D721Med (cell line): ENCODE data around the gene RHO.
"Not testable (repeated sequence)": the region's sequence is repeated elsewhere in the genome, so short reads cannot be mapped to it uniquely, and the experiment has no call there.

ENCODE experiments used
- DNase-seq: peaks from one replicate; pipeline ENCODE4 v3.0.0; 2011; ENCODE audit warnings: low spot score; ENCODE audit not compliant: insufficient read length
- FAIRE-seq: peaks from 2 replicates; lab custom pipeline; 2011; peaks lifted over from hg19 to GRCh38; lab: Jason Lieb, UNC
- CTCF ChIP-seq: IDR thresholded peaks from 2 replicates; pipeline ENCODE4 v1.5.1; 2012; ENCODE audit warnings: mild to moderate bottlenecking, control low read depth; ENCODE audit not compliant: insufficient read depth; ENCODE audit errors: missing control alignments

Gene RHO

GRCh38 chr3:129506231-129506742 is 22.2 kb upstream of the RHO start:
- no peak for DNase-seq

GRCh38 chr3:129507181-129507831 is 21.1 kb upstream of the RHO start:
- no peak for DNase-seq
- no peak for TF ChIP-seq CTCF
- no peak for FAIRE-seq

More at GRCh38 chr3:129506231-129506742, 22.2 kb upstream of the RHO start:
- TF ChIP-seq CTCF = no peak
- no peak for FAIRE-seq

- no peak for TF ChIP-seq CTCF
- DNase-seq (no peak), FAIRE-seq (no peak)
These were observed 15.8 kb upstream of the RHO start for GRCh38 chr3:129512595-129512994.

GRCh38 chr3:129513705-129514104 is 14.7 kb upstream of the RHO start:
- no peak for FAIRE-seq

GRCh38 chr3:129514110-129514509 is 14.3 kb upstream of the RHO start:
- no peak for FAIRE-seq
- no peak for DNase-seq
- no peak for TF ChIP-seq CTCF

More at GRCh38 chr3:129513705-129514104, 14.7 kb upstream of the RHO start:
- no peak for TF ChIP-seq CTCF
- DNase-seq = no peak

- FAIRE-seq (no peak), DNase-seq (no peak)
- no peak for TF ChIP-seq CTCF
These were observed 13.9 kb upstream of the RHO start for GRCh38 chr3:129514563-129514962.

GRCh38 chr3:129515108-129515820 is 13.2 kb upstream of the RHO start:
- not testable (repeated sequence) for DNase-seq, FAIRE-seq

GRCh38 chr3:129515821-129516432 is 12.5 kb upstream of the RHO start:
- not testable (repeated sequence) for DNase-seq, FAIRE-seq
